Measurements from ENCODE around the gene RBBP5.

Gene RBBP5

GRCh38 chr1:205127646-205128045 is 5.9 kb upstream of the RBBP5 start:
- Histone ChIP-seq H3K9me3 (ENCODE audit: low read length) (no peaks in the 10 kb centered on the region), H3K4me3 (ENCODE audit: low read depth in 1 of 2, low read length in 2 of 2) (no peak overlapping the region), H3K4me1 (ENCODE audit: insufficient read depth, low read length) (peaks cover 5% of the 10 kb centered on the region), H3K36me3 (ENCODE audit: insufficient read depth, low read length) (no peaks in the 10 kb centered on the region), H3K9ac (ENCODE audit: low read length) (no peak overlapping the region), H3K27ac (ENCODE audit: low read depth, low read length) (no peak overlapping the region), H3K27me3 (ENCODE audit: control insufficient read depth in 1 of 2, insufficient read depth in 2 of 2, low read length in 2 of 2) (no peaks in the 10 kb centered on the region)

- Histone ChIP-seq H3K27ac (ENCODE audit: low read depth, low read length) (no peak overlapping the region), H3K4me1 (ENCODE audit: insufficient read depth, low read length) (peaks cover 23% of the 10 kb centered on the region), H3K9me3 (ENCODE audit: low read length) (no peaks in the 10 kb centered on the region), H3K36me3 (ENCODE audit: insufficient read depth, low read length) (no peaks in the 10 kb centered on the region), H3K27me3 (ENCODE audit: control insufficient read depth in 1 of 2, insufficient read depth in 2 of 2, low read length in 2 of 2) (no peaks in the 10 kb centered on the region), H3K4me3 (ENCODE audit: low read depth in 1 of 2, low read length in 2 of 2) (no peak overlapping the region), H3K9ac (ENCODE audit: low read length) (no peak overlapping the region)
Measured at GRCh38 chr1:205124726-205125125, 2.9 kb upstream of the RBBP5 start.

- Histone ChIP-seq H3K9ac (ENCODE audit: low read length) (peak overlapping the region; percentile 98), H3K4me3 (ENCODE audit: low read depth in 1 of 2, low read length in 2 of 2) (peak overlapping the region; percentile 59 to 93), H3K27me3 (ENCODE audit: control insufficient read depth in 1 of 2, insufficient read depth in 2 of 2, low read length in 2 of 2) (no peaks in the 10 kb centered on the region), H3K9me3 (ENCODE audit: low read length) (no peaks in the 10 kb centered on the region), H3K4me1 (ENCODE audit: insufficient read depth, low read length) (peaks cover 28% of the 10 kb centered on the region), H3K27ac (ENCODE audit: low read depth, low read length) (peak overlapping the region; percentile 97), H3K36me3 (ENCODE audit: insufficient read depth, low read length) (no peaks in the 10 kb centered on the region)
Measured at GRCh38 chr1:205122489-205122882, 708 bp upstream of the RBBP5 start.

- Histone ChIP-seq H3K4me3 (ENCODE audit: low read depth in 1 of 2, low read length in 2 of 2) (no peak overlapping the region), H3K9ac (ENCODE audit: low read length) (no peak overlapping the region), H3K27ac (ENCODE audit: low read depth, low read length) (no peak overlapping the region), H3K36me3 (ENCODE audit: insufficient read depth, low read length) (peaks cover 9% of the 10 kb centered on the region), H3K9me3 (ENCODE audit: low read length) (no peaks in the 10 kb centered on the region), H3K27me3 (ENCODE audit: control insufficient read depth in 1 of 2, insufficient read depth in 2 of 2, low read length in 2 of 2) (no peaks in the 10 kb centered on the region), H3K4me1 (ENCODE audit: insufficient read depth, low read length) (peaks cover 28% of the 10 kb centered on the region)
Measured at GRCh38 chr1:205118752-205119151, 3.0 kb downstream of the RBBP5 start.

DNA sequence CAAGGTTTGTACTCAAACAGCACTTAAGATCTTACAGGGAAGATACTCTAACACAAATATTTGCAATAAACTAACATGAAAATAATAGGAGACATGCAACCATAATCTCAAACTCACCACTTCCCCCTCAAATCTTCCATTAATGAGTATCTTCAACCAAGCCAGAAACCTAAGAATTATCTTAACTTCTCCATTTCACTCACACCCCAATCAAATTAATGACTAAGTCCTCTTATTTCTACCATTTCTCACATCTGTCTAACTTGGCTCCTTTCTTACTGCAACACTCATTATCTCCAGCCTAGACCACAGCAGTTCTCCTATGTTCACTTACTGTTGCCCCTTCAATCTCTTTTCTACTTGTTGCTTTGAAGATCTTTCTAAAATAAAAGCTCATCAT is 10.4 kb downstream of the RBBP5 start:
- Histone ChIP-seq H3K27ac (ENCODE audit: low read depth, low read length) (no peak overlapping the region), H3K27me3 (ENCODE audit: control insufficient read depth in 1 of 2, insufficient read depth in 2 of 2, low read length in 2 of 2) (no peaks in the 10 kb centered on the region), H3K4me3 (ENCODE audit: low read depth in 1 of 2, low read length in 2 of 2) (no peak overlapping the region), H3K4me1 (ENCODE audit: insufficient read depth, low read length) (no peaks in the 10 kb centered on the region), H3K9me3 (ENCODE audit: low read length) (no peaks in the 10 kb centered on the region), H3K36me3 (ENCODE audit: insufficient read depth, low read length) (peaks cover 16% of the 10 kb centered on the region), H3K9ac (ENCODE audit: low read length) (no peak overlapping the region)

GRCh38 chr1:205109711-205110110 is 12.1 kb downstream of the RBBP5 start:
- no peak overlapping the region for H3K27ac ChIP-seq (ENCODE audit: low read depth, low read length)
- H3K27me3 ChIP-seq (ENCODE audit: control insufficient read depth in 1 of 2, insufficient read depth in 2 of 2, low read length in 2 of 2): no peaks in the 10 kb centered on the region
- H3K4me3 ChIP-seq (ENCODE audit: low read depth in 1 of 2, low read length in 2 of 2): no peak overlapping the region
- H3K36me3 ChIP-seq (ENCODE audit: insufficient read depth, low read length): peaks cover 29% of the 10 kb centered on the region
- no peaks in the 10 kb centered on the region for H3K4me1 ChIP-seq (ENCODE audit: insufficient read depth, low read length)
- H3K9ac ChIP-seq (ENCODE audit: low read length): no peak overlapping the region
- H3K9me3 ChIP-seq (ENCODE audit: low read length): no peaks in the 10 kb centered on the region

- peaks cover 27% of the 10 kb centered on the region for H3K36me3 ChIP-seq (ENCODE audit: insufficient read depth, low read length)
- H3K9me3 ChIP-seq (ENCODE audit: low read length): no peaks in the 10 kb centered on the region
- no peak overlapping the region for H3K27ac ChIP-seq (ENCODE audit: low read depth, low read length)
- H3K27me3 ChIP-seq (ENCODE audit: control insufficient read depth in 1 of 2, insufficient read depth in 2 of 2, low read length in 2 of 2): no peaks in the 10 kb centered on the region
- H3K4me3 ChIP-seq (ENCODE audit: low read depth in 1 of 2, low read length in 2 of 2): no peak overlapping the region
- H3K9ac ChIP-seq (ENCODE audit: low read length): no peak overlapping the region
- no peaks in the 10 kb centered on the region for H3K4me1 ChIP-seq (ENCODE audit: insufficient read depth, low read length)
Measured at GRCh38 chr1:205109269-205109668, 12.5 kb downstream of the RBBP5 start.

DNA sequence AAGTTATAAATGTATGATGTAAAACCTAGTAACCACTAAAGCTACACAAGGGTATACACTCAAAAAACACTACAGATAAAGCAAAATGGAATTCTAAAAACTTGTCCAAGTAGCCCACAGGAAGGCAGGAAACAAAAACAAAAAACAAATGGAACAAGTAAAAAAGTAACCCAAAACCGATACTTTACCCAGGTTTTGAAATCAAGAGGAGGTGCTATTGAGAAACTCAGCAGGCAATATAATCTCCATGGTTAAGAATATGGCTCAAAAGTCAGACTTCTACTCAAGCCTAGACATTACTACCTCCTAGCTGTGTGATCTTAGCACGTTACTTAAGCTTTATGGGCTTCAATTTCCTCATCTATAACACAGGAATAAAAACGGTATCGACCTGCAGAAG is 13.3 kb downstream of the RBBP5 start:
- Histone ChIP-seq H3K9me3 (ENCODE audit: low read length) (no peaks in the 10 kb centered on the region), H3K27me3 (ENCODE audit: control insufficient read depth in 1 of 2, insufficient read depth in 2 of 2, low read length in 2 of 2) (no peaks in the 10 kb centered on the region), H3K36me3 (ENCODE audit: insufficient read depth, low read length) (peaks cover 30% of the 10 kb centered on the region), H3K4me3 (ENCODE audit: low read depth in 1 of 2, low read length in 2 of 2) (no peak overlapping the region), H3K27ac (ENCODE audit: low read depth, low read length) (no peak overlapping the region), H3K9ac (ENCODE audit: low read length) (no peak overlapping the region), H3K4me1 (ENCODE audit: insufficient read depth, low read length) (no peaks in the 10 kb centered on the region)

GRCh38 chr1:205107327-205107726 is 14.5 kb downstream of the RBBP5 start:
- no peaks in the 10 kb centered on the region for H3K9me3 ChIP-seq (ENCODE audit: low read length)

DNA sequence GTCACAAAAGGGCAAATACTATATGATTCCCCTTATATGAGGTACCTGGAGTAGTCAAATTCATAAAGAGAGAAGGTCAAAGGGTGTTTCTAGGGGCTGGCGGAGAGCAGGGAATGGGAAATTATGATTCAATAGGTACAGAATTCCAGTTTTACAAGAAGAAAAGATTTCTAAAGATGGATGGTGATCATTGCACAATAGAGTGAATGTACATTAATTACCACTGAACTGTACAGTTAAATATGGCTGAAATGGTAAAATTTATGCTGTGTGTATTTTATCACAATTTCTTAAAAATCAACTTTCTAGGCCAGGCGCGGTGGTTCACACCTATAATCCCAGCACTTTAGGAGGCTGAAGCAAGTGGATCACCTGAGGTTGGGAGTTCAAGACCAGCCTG is 19.4 kb downstream of the RBBP5 start:
- Histone ChIP-seq H3K27me3 (ENCODE audit: control insufficient read depth in 1 of 2, insufficient read depth in 2 of 2, low read length in 2 of 2) (no peaks in the 10 kb centered on the region), H3K9me3 (ENCODE audit: low read length) (no peaks in the 10 kb centered on the region), H3K4me3 (ENCODE audit: low read depth in 1 of 2, low read length in 2 of 2) (no peak overlapping the region), H3K4me1 (ENCODE audit: insufficient read depth, low read length) (no peaks in the 10 kb centered on the region), H3K9ac (ENCODE audit: low read length) (no peak overlapping the region), H3K27ac (ENCODE audit: low read depth, low read length) (no peak overlapping the region), H3K36me3 (ENCODE audit: insufficient read depth, low read length) (peaks cover 83% of the 10 kb centered on the region)

More at GRCh38 chr1:205107327-205107726, 14.5 kb downstream of the RBBP5 start:
- Histone ChIP-seq H3K27ac (ENCODE audit: low read depth, low read length) (no peak overlapping the region), H3K36me3 (ENCODE audit: insufficient read depth, low read length) (peaks cover 40% of the 10 kb centered on the region), H3K9ac (ENCODE audit: low read length) (no peak overlapping the region), H3K27me3 (ENCODE audit: control insufficient read depth in 1 of 2, insufficient read depth in 2 of 2, low read length in 2 of 2) (no peaks in the 10 kb centered on the region), H3K4me1 (ENCODE audit: insufficient read depth, low read length) (no peaks in the 10 kb centered on the region), H3K4me3 (ENCODE audit: low read depth in 1 of 2, low read length in 2 of 2) (no peak overlapping the region)

- Histone ChIP-seq H3K9ac (ENCODE audit: low read length) (no peak overlapping the region), H3K4me3 (ENCODE audit: low read depth in 1 of 2, low read length in 2 of 2) (no peak overlapping the region), H3K4me1 (ENCODE audit: insufficient read depth, low read length) (no peaks in the 10 kb centered on the region), H3K27me3 (ENCODE audit: control insufficient read depth in 1 of 2, insufficient read depth in 2 of 2, low read length in 2 of 2) (no peaks in the 10 kb centered on the region), H3K27ac (ENCODE audit: low read depth, low read length) (no peak overlapping the region), H3K36me3 (ENCODE audit: insufficient read depth, low read length) (peaks cover 85% of the 10 kb centered on the region), H3K9me3 (ENCODE audit: low read length) (no peaks in the 10 kb centered on the region)
Measured at GRCh38 chr1:205098242-205098641, 23.5 kb downstream of the RBBP5 start.

DNA sequence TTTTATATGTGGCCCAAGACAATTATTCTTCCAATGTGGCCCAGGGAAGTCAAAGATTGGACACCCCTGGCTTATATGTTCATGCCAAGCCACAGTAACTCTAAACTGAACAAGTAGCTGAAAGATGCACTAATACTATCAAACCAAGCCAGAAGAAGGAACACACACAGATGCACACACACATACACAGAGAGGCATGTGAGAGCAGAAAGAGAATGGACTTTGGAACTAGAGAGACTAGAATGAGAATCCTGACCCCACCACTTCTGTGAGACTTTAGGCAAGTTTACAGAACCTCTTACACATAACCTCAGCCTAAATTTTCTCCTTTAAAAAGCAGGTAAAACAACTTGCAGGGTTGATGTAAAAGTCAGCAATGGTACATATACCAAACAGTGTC is 26.4 kb downstream of the RBBP5 start:
- Histone ChIP-seq H3K4me1 (ENCODE audit: insufficient read depth, low read length) (no peaks in the 10 kb centered on the region), H3K36me3 (ENCODE audit: insufficient read depth, low read length) (peaks cover 79% of the 10 kb centered on the region), H3K27me3 (ENCODE audit: control insufficient read depth in 1 of 2, insufficient read depth in 2 of 2, low read length in 2 of 2) (no peaks in the 10 kb centered on the region), H3K9me3 (ENCODE audit: low read length) (no peaks in the 10 kb centered on the region), H3K4me3 (ENCODE audit: low read depth in 1 of 2, low read length in 2 of 2) (no peak overlapping the region), H3K27ac (ENCODE audit: low read depth, low read length) (no peak overlapping the region), H3K9ac (ENCODE audit: low read length) (no peak overlapping the region)

Data from muscle layer of colon (tissue), 2 donors.